HG03575 (cell line): Measurements from ENCODE around the gene SKA3.

Source experiments
- ATAC-seq: cut with Tn5 transposase; IDR thresholded peaks from one replicate; pipeline ENCODE4 v1.9.1; 2021; ENCODE audit not compliant: unreplicated experiment, insufficient number of reproducible peaks, low FRiP score; ENCODE audit errors: extremely low read depth

The SKA3 gene

GRCh38 chr13:21121616-21122015 lies 54.7 kb downstream of the SKA3 start:
- ATAC-seq = no peak

- no peak for ATAC-seq
Measured at GRCh38 chr13:21120191-21120590, 56.2 kb downstream of the SKA3 start.

GRCh38 chr13:21119526-21119925 lies 56.8 kb downstream of the SKA3 start:
- no peak for ATAC-seq

- no peak for ATAC-seq
Measured at GRCh38 chr13:21118180-21118579, 58.2 kb downstream of the SKA3 start.

GRCh38 chr13:21117104-21117809 lies 59.1 kb downstream of the SKA3 start:
- no peak for ATAC-seq

- ATAC-seq = no peak
Measured at GRCh38 chr13:21116141-21116540, 60.2 kb downstream of the SKA3 start.

GRCh38 chr13:21115231-21115630 lies 61.1 kb downstream of the SKA3 start:
- ATAC-seq = no peak

GRCh38 chr13:21111546-21111945 lies 64.8 kb downstream of the SKA3 start:
- ATAC-seq = no peak

GRCh38 chr13:21109168-21109567 lies 67.2 kb downstream of the SKA3 start:
- ATAC-seq = no peak

- no peak for ATAC-seq
Measured at GRCh38 chr13:21106089-21106488, 70.3 kb downstream of the SKA3 start.

GRCh38 chr13:21104199-21105019 lies 71.9 kb downstream of the SKA3 start:
- no peak for ATAC-seq
